Keratinocyte (primary cell): ENCODE measurements around the gene ATXN10. TPM values are rescaled to one million over a fixed set of nuclear protein-coding genes. Genes with fewer than 3 reads are reported as not detected.

Source experiments
- DNase-seq: peaks from one replicate; pipeline ENCODE4 v3.0.0-alpha.2; 2011; ENCODE audit warnings: low read depth, missing footprints, low spot score
- FAIRE-seq: peaks from 2 replicates; lab custom pipeline; 2011; peaks lifted over from hg19 to GRCh38; lab: Jason Lieb, UNC
- H2AFZ ChIP-seq: 2 replicates; pipeline ENCODE4 v1.6.0; 2012; ENCODE audit warnings: low read length, control low read depth, inconsistent platforms; ENCODE audit not compliant: control insufficient read depth
- H3K27ac ChIP-seq: 2 replicates; pipeline ENCODE4 v1.5.1; 2011; ENCODE audit warnings: low read length; ENCODE audit not compliant: control insufficient read depth, insufficient read depth
- H3K27me3 ChIP-seq: 3 replicates; pipeline ENCODE4 v1.6.0; 2011; ENCODE audit warnings: low read length; ENCODE audit not compliant: control insufficient read depth, insufficient read depth; ENCODE audit errors: extremely low read depth
- H3K36me3 ChIP-seq, 2 experiments: 2 replicates in 1 of 2; 3 replicates in 1 of 2; pipeline ENCODE4 v1.5.1; 2011; ENCODE audit warnings: low read length in 2 of 2, mild to moderate bottlenecking in 1 of 2; ENCODE audit not compliant: control insufficient read depth in 2 of 2, insufficient read depth in 2 of 2; ENCODE audit errors: extremely low read depth in 1 of 2
- H3K4me1 ChIP-seq: 3 replicates; pipeline ENCODE4 v1.5.1; 2011; ENCODE audit warnings: low read length; ENCODE audit not compliant: control insufficient read depth, insufficient read depth; ENCODE audit errors: extremely low read depth
- H3K4me2 ChIP-seq: 3 replicates; pipeline ENCODE4 v1.6.0; 2011; ENCODE audit warnings: low read depth, low read length; ENCODE audit not compliant: control insufficient read depth, insufficient read depth; ENCODE audit errors: extremely low read depth
- H3K4me3 ChIP-seq, 3 experiments: fragments of 200-600 bp in 1 of 3; sonication (generic) in 1 of 3; 2 replicates in 2 of 3; 3 replicates in 1 of 3; pipeline ENCODE4 v1.5.1; 2011 to 2016; ENCODE audit warnings: low read length in 3 of 3, mild to moderate bottlenecking in 3 of 3, control low read depth in 2 of 3, inconsistent platforms in 1 of 3, low read depth in 1 of 3, mixed read lengths in 1 of 3, mixed run types in 1 of 3, moderate library complexity in 1 of 3; ENCODE audit not compliant: control insufficient read depth in 2 of 3, insufficient read depth in 2 of 3; ENCODE audit errors: extremely low read depth in 1 of 3
- H3K79me2 ChIP-seq: 2 replicates; pipeline ENCODE4 v1.6.0; 2012; ENCODE audit warnings: low read length; ENCODE audit not compliant: control insufficient read depth, insufficient read depth
- H3K9ac ChIP-seq: 3 replicates; pipeline ENCODE4 v1.6.0; 2011; ENCODE audit warnings: low read length; ENCODE audit not compliant: control insufficient read depth, insufficient read depth; ENCODE audit errors: extremely low read depth
- H3K9me1 ChIP-seq: 3 replicates; pipeline ENCODE4 v1.6.0; 2011; ENCODE audit warnings: low read length; ENCODE audit not compliant: control insufficient read depth, insufficient read depth; ENCODE audit errors: extremely low read depth
- H3K9me3 ChIP-seq: 2 replicates; pipeline ENCODE4 v1.5.1; 2012; ENCODE audit warnings: low read depth, low read length; ENCODE audit not compliant: control insufficient read depth
- H4K20me1 ChIP-seq: 3 replicates; pipeline ENCODE4 v1.6.0; 2011; ENCODE audit warnings: low read length; ENCODE audit not compliant: control insufficient read depth, insufficient read depth; ENCODE audit errors: extremely low read depth
- CTCF ChIP-seq, 3 experiments: IDR thresholded peaks in 1 of 3; conservative IDR thresholded peaks in 1 of 3; optimal IDR thresholded peaks in 1 of 3; 2 replicates in 2 of 3; 3 replicates in 1 of 3; pipeline versions ENCODE3 to v1.5.1; 2011; ENCODE audit warnings: low read length in 3 of 3, mild to moderate bottlenecking in 3 of 3, moderate library complexity in 2 of 3, control low read depth in 1 of 3, inconsistent platforms in 1 of 3; ENCODE audit not compliant: insufficient read depth in 2 of 3; ENCODE audit errors: extremely low read depth in 1 of 3
- EZH2 ChIP-seq: IDR thresholded peaks from one replicate; pipeline ENCODE4 v1.6.1; 2012; ENCODE audit warnings: inconsistent platforms, mild to moderate bottlenecking, low read length, moderate library complexity
- dilution Hi-C: fragments of 300-500 bp; cut with MboI; formaldehyde crosslinking; loops from one replicate; pipeline ENCODE4 v1.7.0; 2020; ENCODE audit warnings: low sequenced_read_pairs; ENCODE audit not compliant: extremely low pct_ligation_motif_present
- polyA plus RNA-seq, 5 experiments: library from polyadenylated mRNA; depleted of rRNA in 3 of 5; stranded (reverse) in 3 of 5; stranded (forward) in 1 of 5; unstranded in 1 of 5; fragments of >200 nt; gene quantifications; 1 replicate in 1 of 5; 2 replicates in 3 of 5; 3 replicates in 1 of 5; pipeline versions ENCODE4 v1.2.1 to v1.2.3, GENCODE V29; 2011 to 2012; ENCODE audit warnings: missing spikeins in 2 of 5, low read depth in 1 of 5, low replicate concordance in 1 of 5

The ATXN10 gene
- polyA plus RNA-seq, 1 donor (not counting 4 experiments of a cell fraction or from before 2014, with no cell fraction given): 276 TPM

- Histone ChIP-seq H3K4me3 (no peak overlapping the region), H3K9me3 (no peaks in the 10 kb centered on the region), H3K9me1 (peaks cover 3% of the 10 kb centered on the region), H3K27me3 (no peaks in the 10 kb centered on the region), H4K20me1 (no peaks in the 10 kb centered on the region), H3K36me3 (peaks cover 2 to 30% of the 10 kb centered on the region in 2 experiments), H3K4me1 (peaks cover 11% of the 10 kb centered on the region), H2AFZ (no peak overlapping the region), H3K27ac (no peak overlapping the region), H3K79me2 (no peaks in the 10 kb centered on the region), H3K9ac (no peak overlapping the region), H3K4me2 (peak overlapping the region; percentile 51)
- dilution Hi-C loops: no loop called here
- DNase-seq: no peak
- FAIRE-seq: no peak
- TF ChIP-seq CTCF (optimal IDR thresholded peaks at IDR 0.05 in 1 of 3, IDR thresholded peaks at IDR 0.05 in 1 of 3, conservative IDR thresholded peaks at IDR 0.05 in 1 of 3; ENCODE audit: extremely low read depth in 1 of 3, insufficient read depth in 2 of 3, low read length in 3 of 3) (peak in 1 of 3 experiments; percentile 2), EZH2 (no peak)
Observed at GRCh38 chr22:45757068-45757467, 85.4 kb downstream of the ATXN10 start.

DNA sequence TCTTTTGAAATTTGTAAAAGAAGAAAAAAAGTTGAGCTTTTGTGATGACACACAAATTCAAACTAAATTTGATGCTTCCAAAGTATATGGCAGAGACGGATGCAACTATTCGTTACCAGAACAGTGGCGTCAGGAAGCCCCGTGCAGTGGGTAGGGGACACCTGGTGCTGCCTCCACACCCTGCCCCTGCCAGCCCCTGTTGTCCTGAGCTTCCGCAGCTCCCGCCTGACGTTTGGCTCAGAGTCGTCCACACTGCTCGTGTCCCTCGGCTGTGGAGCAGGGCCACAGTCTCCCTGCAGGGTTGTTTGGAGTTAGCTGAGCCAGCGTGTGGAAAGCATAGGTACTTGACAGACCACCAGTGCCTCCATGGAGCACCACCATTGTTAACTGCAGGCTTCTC lies 86.3 kb downstream of the ATXN10 start:
- Histone ChIP-seq H3K36me3 (peaks cover 2 to 30% of the 10 kb centered on the region in 2 experiments), H3K4me3 (no peak overlapping the region), H3K79me2 (no peaks in the 10 kb centered on the region), H2AFZ (no peak overlapping the region), H3K9me1 (peaks cover 3% of the 10 kb centered on the region), H3K27me3 (no peaks in the 10 kb centered on the region), H3K9me3 (no peaks in the 10 kb centered on the region), H4K20me1 (no peaks in the 10 kb centered on the region), H3K4me1 (peaks cover 11% of the 10 kb centered on the region), H3K27ac (no peak overlapping the region), H3K9ac (peak overlapping the region; percentile 4), H3K4me2 (no peak overlapping the region)
- FAIRE-seq (no peak), DNase-seq (no peak)
- no peak for TF ChIP-seq CTCF (optimal IDR thresholded peaks at IDR 0.05 in 1 of 3, IDR thresholded peaks at IDR 0.05 in 1 of 3, conservative IDR thresholded peaks at IDR 0.05 in 1 of 3; ENCODE audit: extremely low read depth in 1 of 3, insufficient read depth in 2 of 3, low read length in 3 of 3)
- TF ChIP-seq EZH2: no peak
- dilution Hi-C loops: no loop called here
